Peyer's patch (tissue), 4 donors: Measurements from ENCODE around the gene CREB3L2. TPM values are rescaled to one million over a fixed set of nuclear protein-coding genes. Genes with fewer than 3 reads are reported as not detected.

ENCODE experiments used
- DNase-seq, 3 donors: peaks; one replicate each; pipeline ENCODE4 v3.0.0-alpha.2; 2017 to 2019
- H3K27ac ChIP-seq, 4 donors: fragments of 200-600 bp; sonication (generic); one replicate each; pipeline ENCODE4 v1.5.1; 2016 to 2019
- H3K27me3 ChIP-seq, 2 donors: fragments of 200-600 bp; sonication (generic); one replicate each; pipeline ENCODE4 v1.5.1; 2019
- H3K36me3 ChIP-seq, 3 donors: fragments of 200-600 bp; sonication (generic); one replicate each; pipeline ENCODE4 v1.5.1; 2016 to 2019
- H3K4me1 ChIP-seq, 4 donors: fragments of 200-600 bp; sonication (generic); one replicate each; pipeline ENCODE4 v1.5.1; 2016 to 2019
- H3K4me3 ChIP-seq, 4 donors: fragments of 200-600 bp; sonication (generic); 1 replicate in 3 of 4; 2 replicates in 1 of 4; pipeline ENCODE4 v1.5.1; 2016 to 2019; ENCODE audit warnings: mild to moderate bottlenecking in 1 of 4
- H3K9me3 ChIP-seq, 4 donors: fragments of 200-600 bp; sonication (generic); one replicate each; pipeline ENCODE4 v1.5.1; 2016 to 2019; ENCODE audit warnings: mild to moderate bottlenecking in 1 of 4
- CTCF ChIP-seq, 6 experiments: fragments of 450-650 bp in 4 of 6; fragments of 200-600 bp in 2 of 6; sonication (generic) in 1 of 6; IDR thresholded peaks; one replicate each; pipeline ENCODE4 v1.5.1; 2017 to 2019; ENCODE audit warnings: antibody characterized with exemption in 6 of 6, mild to moderate bottlenecking in 3 of 6, moderate library complexity in 1 of 6
- POLR2A ChIP-seq, 2 donors: fragments of 450-650 bp; IDR thresholded peaks; one replicate each; pipeline ENCODE4 v1.5.1; 2017; ENCODE audit warnings: antibody characterized with exemption in 2 of 2, mild to moderate bottlenecking in 2 of 2, moderate library complexity in 2 of 2
- total RNA-seq, 4 donors: library from RNA; depleted of rRNA; stranded (reverse); fragments of >200 nt; gene quantifications; one replicate each; pipeline ENCODE4 v1.1.0, GENCODE V29; 2016

CREB3L2 gene
- total RNA-seq, 4 donors from 2014 or later: 20.6 to 42.7 (median 33.6) TPM

GRCh38 chr7:137987968-137988367 lies 13.9 kb downstream of the CREB3L2 start:
- no peak for TF ChIP-seq CTCF (IDR thresholded peaks at IDR 0.05)
- no peak for TF ChIP-seq POLR2A (IDR thresholded peaks at IDR 0.05)
- Histone ChIP-seq H3K4me1 (peaks cover 0 to 56% (median 37%) of the 10 kb centered on the region in 4 donors), H3K27ac (peak overlapping the region; percentile 70 to 82 (median 74)), H3K4me3 (no peak overlapping the region), H3K9me3 (no peaks in the 10 kb centered on the region), H3K36me3 (no peaks in the 10 kb centered on the region), H3K27me3 (no peaks in the 10 kb centered on the region)
- peak in 2 of 3 donors; percentile 72 to 75 for DNase-seq

GRCh38 chr7:137987563-137987962 lies 14.3 kb downstream of the CREB3L2 start:
- Histone ChIP-seq H3K27me3 (no peaks in the 10 kb centered on the region), H3K4me3 (no peak overlapping the region), H3K27ac (peak overlapping the region; percentile 70 to 82 (median 74)), H3K4me1 (peaks cover 0 to 55% (median 35%) of the 10 kb centered on the region in 4 donors), H3K9me3 (no peaks in the 10 kb centered on the region), H3K36me3 (no peaks in the 10 kb centered on the region)
- TF ChIP-seq POLR2A (IDR thresholded peaks at IDR 0.05): no peak
- DNase-seq: no peak

- H3K27me3 ChIP-seq: no peaks in the 10 kb centered on the region
- no peaks in the 10 kb centered on the region for H3K36me3 ChIP-seq
- H3K9me3 ChIP-seq: no peaks in the 10 kb centered on the region
- peaks cover 0 to 55% (median 35%) of the 10 kb centered on the region in 4 donors for H3K4me1 ChIP-seq
- TF ChIP-seq CTCF (IDR thresholded peaks at IDR 0.05): no peak
- no peak for TF ChIP-seq POLR2A (IDR thresholded peaks at IDR 0.05)
- no peak overlapping the region for H3K4me3 ChIP-seq
- peak overlapping the region; percentile 70 to 82 (median 74) for H3K27ac ChIP-seq
- no peak for DNase-seq
Measured at GRCh38 chr7:137987018-137987349, 14.9 kb downstream of the CREB3L2 start.

- Histone ChIP-seq H3K4me3 (no peak overlapping the region), H3K36me3 (no peaks in the 10 kb centered on the region), H3K27me3 (no peaks in the 10 kb centered on the region), H3K9me3 (no peaks in the 10 kb centered on the region), H3K27ac (peak overlapping the region; percentile 70 to 82 (median 74)), H3K4me1 (peaks cover 0 to 55% (median 35%) of the 10 kb centered on the region in 4 donors)
- DNase-seq: peak in 1 of 3 donors; percentile 26
- TF ChIP-seq POLR2A (IDR thresholded peaks at IDR 0.05) (no peak), CTCF (IDR thresholded peaks at IDR 0.05) (no peak)
Measured at GRCh38 chr7:137986252-137987017, 15.5 kb downstream of the CREB3L2 start.

GRCh38 chr7:137985897-137986251 lies 16.0 kb downstream of the CREB3L2 start:
- Histone ChIP-seq H3K9me3 (no peaks in the 10 kb centered on the region), H3K4me1 (peaks cover 0 to 55% (median 36%) of the 10 kb centered on the region in 4 donors), H3K36me3 (no peaks in the 10 kb centered on the region), H3K4me3 (no peak overlapping the region), H3K27me3 (no peaks in the 10 kb centered on the region), H3K27ac (peak overlapping the region; percentile 70 to 82 (median 74))
- no peak for DNase-seq
- TF ChIP-seq CTCF (IDR thresholded peaks at IDR 0.05) (no peak), POLR2A (IDR thresholded peaks at IDR 0.05) (no peak)

- Histone ChIP-seq H3K27ac (peak overlapping the region; percentile 48 to 82 (median 63)), H3K4me1 (peaks cover 0 to 55% (median 38%) of the 10 kb centered on the region in 4 donors), H3K27me3 (no peaks in the 10 kb centered on the region), H3K36me3 (no peaks in the 10 kb centered on the region), H3K9me3 (no peaks in the 10 kb centered on the region), H3K4me3 (no peak overlapping the region)
- DNase-seq: peak in 2 of 3 donors; percentile 58 to 63
- TF ChIP-seq CTCF (IDR thresholded peaks at IDR 0.05) (no peak), POLR2A (IDR thresholded peaks at IDR 0.05) (no peak)
Measured at GRCh38 chr7:137985253-137985896, 16.5 kb downstream of the CREB3L2 start.
